SK-N-SH (cell line): Measurements from ENCODE around the gene CDH13. TPM values are rescaled to one million over a fixed set of nuclear protein-coding genes. Genes with fewer than 3 reads are reported as not detected.

Experiments
- CTCF ChIA-PET: fragments of 300-600, 350-600 bp; formaldehyde crosslinking; extraction: SDS; loops from one replicate; lab custom pipeline; 2021; lab: Yijun Ruan, JAX
- POLR2A ChIA-PET: fragments of 350-600 bp; sonication (Branson Sonifier 250); formaldehyde crosslinking; extraction: SDS; loops from one replicate; lab custom pipeline; 2020; ENCODE audit warnings: antibody characterized with exemption, inconsistent platforms; lab: Yijun Ruan, JAX
- DNase-seq: peaks from one replicate; pipeline ENCODE4 v3.0.0; 2012
- H2AFZ ChIP-seq: fragments of 200-600 bp; sonication (generic); 2 replicates; pipeline ENCODE4 v1.8.1; 2016; ENCODE audit warnings: antibody characterized with exemption, mild to moderate bottlenecking, low read depth
- H3F3A ChIP-seq: fragments of 200-600 bp; sonication (generic); replicated peaks from 2 replicates; pipeline ENCODE3; 2016; ENCODE audit warnings: antibody characterized with exemption, mild to moderate bottlenecking; ENCODE audit not compliant: insufficient read depth
- H3K27ac ChIP-seq, 2 experiments: fragments of 200-500 bp in 1 of 2; fragments of 200-600 bp in 1 of 2; sonication (Bioruptor generic) in 1 of 2; sonication (generic), shearing (Covaris generic) in 1 of 2; 2 replicates each; pipeline versions ENCODE4 v1.5.1 to v1.6.1; 2014 to 2016; ENCODE audit warnings: low read depth in 2 of 2, inconsistent platforms in 1 of 2, low read length in 1 of 2, mild to moderate bottlenecking in 1 of 2, mixed read lengths in 1 of 2
- H3K27me3 ChIP-seq: fragments of 200-600 bp; sonication (generic), shearing (Covaris generic); 2 replicates; pipeline ENCODE4 v1.6.1; 2016; ENCODE audit warnings: mixed run types; ENCODE audit not compliant: insufficient read depth
- H3K36me3 ChIP-seq, 2 experiments: fragments of 200-500 bp in 1 of 2; fragments of 200-600 bp in 1 of 2; sonication (Bioruptor generic) in 1 of 2; sonication (generic) in 1 of 2; replicated peaks in 1 of 2; 2 replicates each; pipeline versions ENCODE3 to v1.5.1; 2014 to 2016; ENCODE audit warnings: low read length in 1 of 2, mild to moderate bottlenecking in 1 of 2; ENCODE audit not compliant: insufficient read depth in 2 of 2, control insufficient read depth in 1 of 2
- H3K4me1 ChIP-seq, 2 experiments: fragments of 200-500 bp in 1 of 2; fragments of 200-600 bp in 1 of 2; sonication (Bioruptor generic) in 1 of 2; sonication (generic), shearing (Covaris generic) in 1 of 2; 2 replicates each; pipeline versions ENCODE4 v1.5.1 to v1.6.1; 2014 to 2016; ENCODE audit warnings: low read depth in 1 of 2, low read length in 1 of 2, mixed run types in 1 of 2; ENCODE audit not compliant: insufficient read depth in 2 of 2, control insufficient read depth in 1 of 2
- H3K4me2 ChIP-seq: fragments of 200-600 bp; sonication (generic), shearing (Covaris generic); 2 replicates; pipeline ENCODE4 v1.6.1; 2017; ENCODE audit warnings: mixed run types
- H3K4me3 ChIP-seq, 2 experiments: fragments of 200-500 bp in 1 of 2; fragments of 200-600 bp in 1 of 2; sonication (Bioruptor generic) in 1 of 2; sonication (generic), shearing (Covaris generic) in 1 of 2; 2 replicates each; pipeline versions ENCODE4 v1.5.1 to v1.8.1; 2014 to 2016; ENCODE audit warnings: low read depth in 2 of 2, inconsistent platforms in 1 of 2, low read length in 1 of 2, mild to moderate bottlenecking in 1 of 2, mixed read lengths in 1 of 2, moderate library complexity in 1 of 2
- H3K79me2 ChIP-seq: fragments of 200-600 bp; sonication (generic); 2 replicates; pipeline ENCODE4 v1.8.1; 2017; ENCODE audit warnings: mild to moderate bottlenecking; ENCODE audit not compliant: insufficient read depth
- H3K9ac ChIP-seq: fragments of 200-600 bp; sonication (generic); 2 replicates; pipeline ENCODE4 v1.6.1; 2017; ENCODE audit warnings: mixed run types
- H3K9me2 ChIP-seq: fragments of 200-600 bp; sonication (generic); 2 replicates; pipeline ENCODE4 v1.6.1; 2017; ENCODE audit warnings: mixed run types
- H3K9me3 ChIP-seq: fragments of 200-600 bp; sonication (generic); 2 replicates; pipeline ENCODE4 v1.6.1; 2017; ENCODE audit warnings: mixed run types, mild to moderate bottlenecking, moderate library complexity
- H4K20me1 ChIP-seq: fragments of 200-600 bp; sonication (generic); 2 replicates; pipeline ENCODE4 v1.6.1; 2017; ENCODE audit warnings: mild to moderate bottlenecking, mixed run types; ENCODE audit not compliant: insufficient read depth
- CHD2 ChIP-seq: fragments of 150-350 bp; IDR thresholded peaks from 2 replicates; pipeline ENCODE4 v1.6.1; 2018; ENCODE audit warnings: low read length; ENCODE audit not compliant: partially characterized antibody
- ELF1 ChIP-seq: IDR thresholded peaks from 2 replicates; pipeline ENCODE4 v1.4.0; 2012
- EP300 ChIP-seq, 2 experiments: IDR thresholded peaks; 2 replicates each; pipeline versions ENCODE4 v1.4.0 to v1.6.1; 2012; ENCODE audit warnings: borderline replicate concordance in 1 of 2, low read depth in 1 of 2, low read length in 1 of 2
- FOSL2 ChIP-seq: IDR thresholded peaks from 2 replicates; pipeline ENCODE4 v1.4.0; 2012; ENCODE audit warnings: low read depth, mild to moderate bottlenecking, moderate library complexity, borderline replicate concordance
- GABPA ChIP-seq: IDR thresholded peaks from 2 replicates; pipeline ENCODE4 v1.4.0; 2012; ENCODE audit warnings: low read depth, mild to moderate bottlenecking
- JUND ChIP-seq: IDR thresholded peaks from 2 replicates; pipeline ENCODE4 v1.4.0; 2012
- MEF2A ChIP-seq: IDR thresholded peaks from 2 replicates; pipeline ENCODE4 v1.4.0; 2012; ENCODE audit warnings: low read depth, borderline replicate concordance
- RAD21 ChIP-seq: IDR thresholded peaks from 2 replicates; pipeline ENCODE4 v1.6.1; 2012; ENCODE audit warnings: mild to moderate bottlenecking, low read length
- REST ChIP-seq: IDR thresholded peaks from 2 replicates; pipeline ENCODE4 v1.6.1; 2012; ENCODE audit warnings: mild to moderate bottlenecking, low read depth, low read length, moderate library complexity
- RXRA ChIP-seq: IDR thresholded peaks from 2 replicates; pipeline ENCODE4 v1.4.0; 2012; ENCODE audit warnings: low read depth, mild to moderate bottlenecking, borderline replicate concordance
- SIN3A ChIP-seq: IDR thresholded peaks from 2 replicates; pipeline ENCODE4 v1.6.1; 2012; ENCODE audit warnings: low read depth, mild to moderate bottlenecking, low read length, moderate library complexity, borderline replicate concordance
- TCF12 ChIP-seq: IDR thresholded peaks from 2 replicates; pipeline ENCODE4 v1.4.0; 2012
- ZBTB33 ChIP-seq: IDR thresholded peaks from 2 replicates; pipeline ENCODE4 v1.4.0; 2012; ENCODE audit warnings: low read depth, borderline replicate concordance
- WGBS: methylation state at CpG from one replicate; pipeline ENCODE4 v1.1.6; 2017; ENCODE audit warnings: low lambda C conversion rate; 5-methylcytosine and 5-hydroxymethylcytosine counted together
- polyA plus RNA-seq, 3 experiments: library from polyadenylated mRNA; depleted of rRNA; stranded (reverse); fragments of >200 nt; gene quantifications; 2 replicates each; pipeline ENCODE4 v1.2.3, GENCODE V29; 2012
- TF ChIP-seq, protein P1 (sequence below): IDR thresholded peaks from 2 replicates; pipeline ENCODE4; 2012
- TF ChIP-seq, protein P2 (sequence below): IDR thresholded peaks from 2 replicates; pipeline ENCODE4 v1.4.0; 2012; ENCODE audit warnings: low read depth, borderline replicate concordance

Gene CDH13
- polyA plus RNA-seq, 1 of the 3 experiments (the other 2 are of a cell fraction): 93.0 TPM

DNA sequence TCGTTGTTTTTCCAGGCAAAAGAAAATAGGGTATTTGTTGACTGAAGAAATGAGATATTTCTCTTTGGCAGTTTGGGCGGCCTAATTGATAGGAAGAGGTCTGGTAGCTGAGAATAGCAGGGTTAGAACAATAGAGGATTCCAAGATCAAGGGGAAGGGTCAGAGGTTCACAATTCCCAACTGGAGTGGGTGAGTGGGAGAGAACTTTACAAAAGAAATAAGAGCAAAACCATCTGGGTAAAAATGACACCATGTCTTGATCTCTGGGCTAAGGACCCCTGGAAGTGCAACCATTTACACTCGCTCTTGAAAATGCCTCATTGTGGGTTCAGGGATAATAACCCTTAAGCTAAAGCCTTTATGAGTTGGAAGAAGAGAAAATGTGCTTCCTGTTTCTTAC is 180.5 kb downstream of the CDH13 start (continued):
- TF ChIP-seq RAD21: no peak
- no peak for TF ChIP-seq EP300 (IDR thresholded peaks at IDR 0.05; ENCODE audit: borderline replicate concordance in 1 of 2, low read depth in 1 of 2, low read length in 1 of 2)
- no peak for TF ChIP-seq MEF2A
- TF ChIP-seq ELF1: no peak
- TF ChIP-seq JUND: no peak
- TF ChIP-seq TCF12: no peak

- Histone ChIP-seq H3K9ac (no peak overlapping the region), H3K27ac (no peak overlapping the region), H3K9me3 (no peaks in the 10 kb centered on the region), H3K4me1 (no peaks in the 10 kb centered on the region), H3K79me2 (no peaks in the 10 kb centered on the region), H3K4me2 (no peak overlapping the region), H3K4me3 (no peak overlapping the region), H3K9me2 (no peaks in the 10 kb centered on the region), H3K36me3 (peaks cover 0 to 5% of the 10 kb centered on the region in 2 experiments), H4K20me1 (peaks cover 4% of the 10 kb centered on the region; the same call in 1 of the 2 replicates), H3F3A (no peaks in the 10 kb centered on the region), H3K27me3 (no peaks in the 10 kb centered on the region), H2AFZ (no peak overlapping the region)
- TF ChIP-seq, protein P1, sequence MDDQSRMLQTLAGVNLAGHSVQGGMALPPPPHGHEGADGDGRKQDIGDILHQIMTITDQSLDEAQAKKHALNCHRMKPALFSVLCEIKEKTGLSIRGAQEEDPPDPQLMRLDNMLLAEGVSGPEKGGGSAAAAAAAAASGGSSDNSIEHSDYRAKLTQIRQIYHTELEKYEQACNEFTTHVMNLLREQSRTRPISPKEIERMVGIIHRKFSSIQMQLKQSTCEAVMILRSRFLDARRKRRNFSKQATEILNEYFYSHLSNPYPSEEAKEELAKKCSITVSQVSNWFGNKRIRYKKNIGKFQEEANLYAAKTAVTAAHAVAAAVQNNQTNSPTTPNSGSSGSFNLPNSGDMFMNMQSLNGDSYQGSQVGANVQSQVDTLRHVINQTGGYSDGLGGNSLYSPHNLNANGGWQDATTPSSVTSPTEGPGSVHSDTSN: no peak
- no peak for TF ChIP-seq FOSL2
- no peak for TF ChIP-seq ZBTB33
- TF ChIP-seq CHD2: no peak
- TF ChIP-seq RAD21: no peak
- TF ChIP-seq RXRA: no peak
- TF ChIP-seq JUND: no peak
- DNase-seq: no peak
- ChIA-PET POLR2A (no interaction called here), CTCF (interaction anchor here (0.7 kb wide), 1 partner anchor 123 kb away, joined by 3 read pairs; no protein-coding TSS in a partner anchor)
- 59% methylated on average over 1 of the region's 1 CpG for WGBS
Measured at GRCh38 chr16:82808036-82808435, 181.3 kb downstream of the CDH13 start.

GRCh38 chr16:82810077-82810476 is 183.3 kb downstream of the CDH13 start:
- Histone ChIP-seq H2AFZ (no peak overlapping the region), H3K9ac (no peak overlapping the region), H3K4me2 (no peak overlapping the region), H3K4me1 (no peaks in the 10 kb centered on the region), H3K9me3 (no peaks in the 10 kb centered on the region), H3K4me3 (no peak overlapping the region), H3K27me3 (no peaks in the 10 kb centered on the region), H3F3A (no peaks in the 10 kb centered on the region), H3K9me2 (no peaks in the 10 kb centered on the region), H3K79me2 (no peaks in the 10 kb centered on the region), H3K27ac (no peak overlapping the region), H3K36me3 (peaks cover 0 to 5% of the 10 kb centered on the region in 2 experiments), H4K20me1 (peaks cover 4% of the 10 kb centered on the region; the same call in 1 of the 2 replicates)
- POLR2A ChIA-PET: no interaction called here
- peak; percentile 89 for TF ChIP-seq REST
- TF ChIP-seq, protein P2, sequence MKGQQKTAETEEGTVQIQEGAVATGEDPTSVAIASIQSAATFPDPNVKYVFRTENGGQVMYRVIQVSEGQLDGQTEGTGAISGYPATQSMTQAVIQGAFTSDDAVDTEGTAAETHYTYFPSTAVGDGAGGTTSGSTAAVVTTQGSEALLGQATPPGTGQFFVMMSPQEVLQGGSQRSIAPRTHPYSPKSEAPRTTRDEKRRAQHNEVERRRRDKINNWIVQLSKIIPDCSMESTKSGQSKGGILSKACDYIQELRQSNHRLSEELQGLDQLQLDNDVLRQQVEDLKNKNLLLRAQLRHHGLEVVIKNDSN: no peak
- TF ChIP-seq GABPA: no peak
- TF ChIP-seq SIN3A: no peak
- no peak for DNase-seq
- WGBS: 15% methylated on average over 6 of the region's 6 CpGs
- CTCF ChIA-PET: no interaction called here
